ENCODE data around the gene SCN5A. TPM values are rescaled to one million over a fixed set of nuclear protein-coding genes. Genes with fewer than 3 reads are reported as not detected.

The SCN5A gene
- total RNA-seq, 2 donors from 2014 or later = 102 to 118 TPM

GRCh38 chr3:38524141-38524739 is 125.2 kb downstream of the SCN5A start:
- Histone ChIP-seq H3K27ac (peak overlapping the region in 1 of 2 donors; percentile 1), H3K4me1 (peaks cover 0 to 16% of the 10 kb centered on the region in 2 donors), H3K4me3 (no peak overlapping the region), H3K27me3 (no peaks in the 10 kb centered on the region), H3K9me3 (no peaks in the 10 kb centered on the region), H3K36me3 (peaks cover 42% of the 10 kb centered on the region)
- TF ChIP-seq CTCF (IDR thresholded peaks at IDR 0.05) = no peak
- DNase-seq (ENCODE audit: low spot score) = no peak

GRCh38 chr3:38522002-38522401 is 127.5 kb downstream of the SCN5A start:
- peaks cover 34% of the 10 kb centered on the region for H3K36me3 ChIP-seq
- DNase-seq (ENCODE audit: low spot score) = no peak
- no peaks in the 10 kb centered on the region for H3K27me3 ChIP-seq
- H3K27ac ChIP-seq = peak overlapping the region; percentile 49 to 79
- H3K4me1 ChIP-seq = peaks cover 0 to 17% of the 10 kb centered on the region in 2 donors
- H3K9me3 ChIP-seq = no peaks in the 10 kb centered on the region
- H3K4me3 ChIP-seq = no peak overlapping the region
- no peak for TF ChIP-seq CTCF (IDR thresholded peaks at IDR 0.05)

- H3K27ac ChIP-seq = peak overlapping the region; percentile 49 to 79
- DNase-seq (ENCODE audit: low spot score) = peak; percentile 78
These were observed 128.0 kb downstream of the SCN5A start for GRCh38 chr3:38521391-38521987.

GRCh38 chr3:38519651-38520050 is 129.8 kb downstream of the SCN5A start:
- no peak for DNase-seq (ENCODE audit: low spot score)
- Histone ChIP-seq H3K27me3 (no peaks in the 10 kb centered on the region), H3K9me3 (peaks cover 0 to 8% of the 10 kb centered on the region in 2 donors), H3K27ac (peak overlapping the region; percentile 43 to 79), H3K36me3 (peaks cover 40% of the 10 kb centered on the region), H3K4me1 (peaks cover 0 to 17% of the 10 kb centered on the region in 2 donors), H3K4me3 (no peak overlapping the region)
- TF ChIP-seq CTCF (IDR thresholded peaks at IDR 0.05) = no peak

More at GRCh38 chr3:38521391-38521987, 128.0 kb downstream of the SCN5A start:
- peaks cover 0 to 5% of the 10 kb centered on the region in 2 donors for H3K9me3 ChIP-seq
- H3K4me1 ChIP-seq = peaks cover 0 to 17% of the 10 kb centered on the region in 2 donors
- H3K27me3 ChIP-seq = no peaks in the 10 kb centered on the region
- H3K36me3 ChIP-seq = peaks cover 38% of the 10 kb centered on the region
- TF ChIP-seq CTCF (IDR thresholded peaks at IDR 0.05) = peak; percentile 87 to 93
- no peak overlapping the region for H3K4me3 ChIP-seq

- Histone ChIP-seq H3K4me3 (no peak overlapping the region), H3K4me1 (peaks cover 0 to 17% of the 10 kb centered on the region in 2 donors), H3K27me3 (no peaks in the 10 kb centered on the region), H3K9me3 (peaks cover 0 to 8% of the 10 kb centered on the region in 2 donors), H3K36me3 (peaks cover 39% of the 10 kb centered on the region), H3K27ac (peak overlapping the region; percentile 43 to 79)
- no peak for DNase-seq (ENCODE audit: low spot score)
- no peak for TF ChIP-seq CTCF (IDR thresholded peaks at IDR 0.05)
These were observed 130.5 kb downstream of the SCN5A start for GRCh38 chr3:38519000-38519399.

All from right atrium auricular region (tissue), 2 donors.